ENCODE measurements around the gene C6orf89.

Gene C6orf89

DNA sequence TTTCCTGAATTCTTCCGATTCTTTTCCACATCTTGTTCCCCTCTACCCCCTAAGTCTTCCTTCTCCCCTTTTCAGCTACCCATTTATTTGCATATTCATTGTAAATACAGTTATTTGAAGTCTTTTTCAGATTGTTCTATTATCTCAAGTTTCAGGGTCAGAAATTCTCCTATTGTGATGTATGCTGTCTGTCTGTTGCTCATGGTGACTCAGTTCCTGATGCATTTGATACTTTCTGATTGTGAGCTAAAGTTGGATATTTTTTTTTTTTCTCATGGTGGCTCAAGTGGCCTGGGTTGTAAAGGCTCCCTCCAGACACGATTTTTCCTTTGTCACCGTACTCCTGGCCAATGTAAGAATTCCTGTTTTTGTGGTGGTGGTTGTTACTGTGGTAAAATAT lies 63.9 kb downstream of the C6orf89 start:
- no peak for DNase-seq

GRCh38 chr6:36953931-36954261 lies 68.1 kb downstream of the C6orf89 start:
- DNase-seq: no peak

DNA sequence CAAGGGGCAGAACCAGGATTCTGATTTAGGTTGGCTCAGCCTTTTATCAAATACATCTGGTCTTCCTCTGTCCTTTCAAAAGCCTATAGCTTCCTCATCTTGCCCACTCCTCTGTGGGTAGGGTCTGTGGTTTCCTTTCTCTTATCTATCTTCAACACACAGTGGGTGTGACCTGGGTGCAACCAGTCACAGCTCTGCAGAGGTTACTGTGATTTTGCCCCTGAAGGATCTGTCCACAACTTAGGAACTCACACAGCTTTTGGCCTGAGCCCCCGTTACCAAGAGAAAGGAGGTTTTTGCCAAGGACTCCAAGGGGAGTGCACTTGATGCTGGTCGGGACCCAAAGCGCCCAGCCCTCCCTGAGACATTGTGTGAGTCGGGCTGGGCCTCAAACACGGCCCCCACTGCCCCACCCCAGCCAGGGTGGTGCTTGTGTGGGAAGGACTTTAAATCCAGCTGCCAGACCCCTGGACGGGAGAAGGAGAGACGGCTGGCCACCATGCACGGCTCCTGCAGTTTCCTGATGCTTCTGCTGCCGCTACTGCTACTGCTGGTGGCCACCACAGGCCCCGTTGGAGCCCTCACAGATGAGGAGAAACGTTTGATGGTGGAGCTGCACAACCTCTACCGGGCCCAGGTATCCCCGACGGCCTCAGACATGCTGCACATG lies 68.6 kb downstream of the C6orf89 start, which contains the start of gene PI16:
PI16 (plus strand) TSS at position 477 of the 670 bp plus-strand sequence; CDS start at position 500, 23 bp downstream.
- DNase-seq: no peak

- no peak for DNase-seq
These were observed 69.4 kb downstream of the C6orf89 start for GRCh38 chr6:36955136-36955535.

GRCh38 chr6:36955671-36956445 lies 70.1 kb downstream of the C6orf89 start:
- DNase-seq: no peak

DNA sequence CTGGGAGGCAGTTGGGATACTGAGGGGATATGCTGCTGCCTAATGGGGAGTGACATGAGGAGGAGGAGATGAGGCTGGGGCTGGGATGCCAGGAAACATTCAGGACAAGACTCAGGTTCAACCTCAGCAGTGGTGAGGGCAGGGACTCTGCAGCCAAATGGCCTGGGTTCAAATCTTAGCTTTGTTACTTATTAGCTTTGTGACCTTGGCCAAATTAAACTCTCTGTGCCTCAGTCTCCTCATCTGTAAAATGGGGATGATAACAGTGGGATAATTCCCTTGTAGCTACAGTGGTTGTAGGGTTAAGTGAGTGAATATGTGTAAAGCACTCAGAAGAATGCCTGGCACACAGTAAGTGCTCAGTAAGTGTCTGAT lies 70.7 kb downstream of the C6orf89 start:
- no peak for DNase-seq

GRCh38 chr6:36957773-36958271 lies 72.1 kb downstream of the C6orf89 start:
- peak; percentile 60 for DNase-seq

GRCh38 chr6:36958775-36959554 lies 73.2 kb downstream of the C6orf89 start:
- no peak for DNase-seq

DNA sequence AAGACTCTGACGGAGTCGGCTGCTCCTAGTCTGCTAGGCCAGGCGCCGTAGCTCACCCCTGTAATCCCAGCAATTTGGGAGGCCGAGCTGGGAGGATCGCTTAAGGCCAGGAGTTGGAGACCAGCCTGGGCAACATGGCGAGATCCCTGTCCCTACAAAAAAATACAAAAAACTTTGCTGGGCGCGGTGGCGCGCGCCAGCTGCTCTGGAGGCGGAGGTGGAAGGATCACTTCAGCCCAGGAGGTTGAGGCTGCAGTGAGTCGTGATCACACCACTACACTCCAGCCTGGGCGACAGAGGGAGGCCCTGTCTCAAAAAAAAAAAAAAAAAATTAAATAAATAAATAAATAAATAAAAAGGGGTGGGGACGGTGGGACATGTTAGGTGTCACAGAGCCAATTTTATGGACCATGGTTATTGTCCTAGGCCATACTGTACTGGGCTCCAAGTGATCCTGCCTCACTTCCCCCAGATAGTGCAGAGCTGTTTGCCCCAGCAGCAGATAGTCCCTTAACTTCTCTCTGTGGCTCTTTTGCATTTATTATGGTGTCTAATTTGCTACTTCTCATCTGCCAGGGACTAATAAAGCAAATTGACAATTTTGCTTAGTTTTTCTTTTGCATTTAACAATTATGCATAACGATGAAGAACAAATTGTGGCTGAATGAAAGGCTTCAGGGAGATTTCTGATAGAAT lies 74.0 kb downstream of the C6orf89 start:
- DNase-seq: no peak

- no peak for DNase-seq
These were observed 76.0 kb downstream of the C6orf89 start for GRCh38 chr6:36961441-36962435.

- DNase-seq: peak; percentile 48
These were observed 77.1 kb downstream of the C6orf89 start for GRCh38 chr6:36962874-36963273.

DNA sequence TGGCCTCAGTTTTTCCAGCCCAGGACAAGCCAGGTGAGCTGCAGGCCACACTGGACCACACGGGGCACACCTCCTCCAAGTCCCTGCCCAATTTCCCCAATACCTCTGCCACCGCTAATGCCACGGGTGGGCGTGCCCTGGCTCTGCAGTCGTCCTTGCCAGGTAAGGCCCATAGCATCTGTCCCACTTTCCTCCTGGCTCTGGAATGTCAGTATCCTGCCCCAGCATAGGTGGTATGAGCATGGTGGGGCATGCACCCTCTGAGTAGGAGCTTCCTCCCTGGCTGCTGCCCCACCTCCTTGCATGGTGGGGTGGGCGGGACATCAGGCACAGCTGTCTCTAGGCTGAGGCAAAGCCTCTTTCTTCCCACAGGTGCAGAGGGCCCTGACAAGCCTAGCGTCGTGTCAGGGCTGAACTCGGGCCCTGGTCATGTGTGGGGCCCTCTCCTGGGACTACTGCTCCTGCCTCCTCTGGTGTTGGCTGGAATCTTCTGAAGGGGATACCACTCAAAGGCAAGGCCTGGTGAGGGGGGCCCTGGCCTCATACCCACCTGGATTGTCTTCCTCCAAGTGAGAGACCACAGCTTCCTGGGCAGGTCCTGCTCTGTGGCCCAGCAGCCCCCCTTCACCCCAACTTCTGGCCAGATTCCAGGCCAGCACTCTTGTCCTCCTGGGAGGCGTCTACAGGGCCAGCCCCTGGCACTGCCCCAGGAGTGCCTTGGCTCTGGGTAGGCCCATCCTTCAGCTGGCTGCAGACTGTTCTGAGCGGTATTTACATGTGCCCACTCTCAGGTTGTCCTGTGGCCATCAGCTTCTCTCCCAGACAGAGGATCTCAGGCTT lies 77.9 kb downstream of the C6orf89 start:
- DNase-seq: peak; percentile 32

DNA sequence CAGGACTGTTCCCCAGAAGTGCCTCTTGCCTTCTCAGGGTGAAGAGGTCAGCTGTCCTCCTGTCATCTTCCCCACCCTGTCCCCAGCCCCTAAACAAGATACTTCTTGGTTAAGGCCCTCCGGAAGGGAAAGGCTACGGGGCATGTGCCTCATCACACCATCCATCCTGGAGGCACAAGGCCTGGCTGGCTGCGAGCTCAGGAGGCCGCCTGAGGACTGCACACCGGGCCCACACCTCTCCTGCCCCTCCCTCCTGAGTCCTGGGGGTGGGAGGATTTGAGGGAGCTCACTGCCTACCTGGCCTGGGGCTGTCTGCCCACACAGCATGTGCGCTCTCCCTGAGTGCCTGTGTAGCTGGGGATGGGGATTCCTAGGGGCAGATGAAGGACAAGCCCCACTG lies 78.6 kb downstream of the C6orf89 start:
- DNase-seq: no peak

DNA sequence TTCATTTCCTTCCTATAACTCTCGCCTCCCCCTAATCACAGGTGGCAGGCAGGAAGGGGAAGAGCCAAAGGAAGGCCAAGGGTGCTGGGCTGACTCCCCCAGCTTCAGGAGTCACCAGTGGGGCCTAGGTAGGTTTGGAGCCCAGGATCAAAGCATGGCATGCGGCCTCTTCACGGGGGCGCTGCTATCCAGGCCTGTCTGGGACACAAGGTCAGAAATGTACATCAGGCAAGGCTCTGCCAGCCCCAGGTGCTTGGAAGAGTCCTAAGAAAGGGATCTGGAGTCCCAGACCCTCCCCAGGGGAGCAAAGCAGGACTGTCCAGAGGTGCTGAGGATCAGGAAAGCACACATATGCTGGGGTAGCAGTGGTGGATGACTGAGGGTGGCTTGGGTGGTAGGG lies 79.2 kb downstream of the C6orf89 start:
- no peak for DNase-seq

DNA sequence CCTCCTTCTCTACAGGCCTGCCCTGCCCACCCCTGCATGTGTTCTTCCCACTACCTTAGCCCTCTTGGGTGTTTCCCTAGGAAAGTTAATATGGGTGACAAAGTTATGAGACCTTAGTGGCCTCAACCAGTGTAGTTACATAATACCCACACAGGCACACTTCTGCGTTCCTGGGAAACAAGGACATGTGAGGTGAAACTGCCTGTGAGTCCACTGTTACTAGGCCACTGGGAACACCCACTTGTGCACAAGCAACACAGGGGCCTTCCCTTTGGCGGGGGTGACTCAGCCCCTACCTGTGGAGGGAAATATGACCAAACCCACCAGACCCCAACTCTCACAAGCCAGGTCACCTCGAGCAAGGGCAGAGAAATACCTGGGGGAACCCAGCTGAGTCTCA lies 81.5 kb downstream of the C6orf89 start:
- DNase-seq: no peak

GRCh38 chr6:36967757-36968156 lies 82.0 kb downstream of the C6orf89 start:
- DNase-seq: no peak

- no peak for DNase-seq
These were observed 82.7 kb downstream of the C6orf89 start for GRCh38 chr6:36968266-36968977.

GRCh38 chr6:36969240-36969691 lies 83.5 kb downstream of the C6orf89 start:
- no peak for DNase-seq

DNA sequence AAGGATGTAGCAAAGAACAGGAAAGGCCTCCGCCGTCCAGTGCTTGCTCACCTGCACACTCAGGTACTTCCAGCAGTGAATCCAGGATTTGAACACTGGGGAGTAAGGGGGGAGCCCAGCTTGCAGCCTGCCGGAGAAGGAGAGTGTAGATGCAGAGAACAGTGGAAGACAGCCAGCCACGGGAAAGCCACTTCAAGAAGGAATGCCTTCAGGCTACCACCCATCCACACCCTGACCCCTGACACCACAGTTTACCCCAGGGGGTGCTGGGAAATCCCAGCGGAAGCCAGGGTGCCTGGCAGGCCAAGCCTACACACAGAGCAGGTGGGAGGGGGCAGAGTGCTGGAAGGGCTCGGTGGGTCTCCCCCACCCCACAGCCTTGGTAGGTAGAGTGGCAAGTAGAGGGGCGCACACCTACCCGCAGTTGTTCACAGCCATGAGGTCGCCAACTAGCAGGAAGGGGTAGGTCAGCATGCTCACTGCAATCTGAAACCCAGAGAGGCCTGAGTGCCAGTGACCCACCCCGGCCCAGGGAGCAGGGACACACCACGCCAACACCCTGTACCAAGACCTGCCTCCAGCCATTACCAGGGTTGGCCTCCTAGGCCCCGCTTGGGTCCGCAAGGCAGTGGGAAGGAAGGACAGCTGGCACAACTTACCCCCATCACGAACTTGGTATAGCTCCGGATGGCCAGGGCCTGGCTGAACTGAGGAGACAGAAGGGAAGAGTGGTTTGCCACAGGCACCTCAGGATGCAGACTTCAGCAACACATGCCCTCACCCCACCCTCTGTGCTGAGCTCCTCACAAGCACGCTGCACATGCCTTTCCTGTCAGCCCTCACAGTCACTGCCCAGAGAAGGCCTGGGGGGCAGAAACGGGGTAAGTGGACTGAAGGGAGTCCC lies 84.5 kb downstream of the C6orf89 start:
- no peak for DNase-seq
